GM12878 (cell line): ENCODE data around the gene PGR. TPM values are rescaled to one million over a fixed set of nuclear protein-coding genes. Genes with fewer than 3 reads are reported as not detected.

Source experiments
- ATAC-seq: fragments of 200-7000 bp; cut with Tn5 transposase; 3 replicates; pipeline ENCODE4 v1.9.1; 2020; ENCODE audit warnings: mild to moderate bottlenecking, moderate library complexity
- BruUV-seq: library from RNA; stranded (reverse); fragments of 400-500 nt; replicated peaks from 2 replicates; lab custom pipeline; 2021; lab: Mats Ljungman, UMichigan
- CTCF ChIA-PET: fragments of 300-600 bp; sonication (Branson Sonifier 250); formaldehyde crosslinking; extraction: SDS; loops from one replicate; lab custom pipeline; 2021; ENCODE audit warnings: inconsistent platforms; lab: Yijun Ruan, JAX
- POLR2A ChIA-PET: fragments of 350-600 bp; formaldehyde crosslinking; extraction: SDS; loops from one replicate; lab custom pipeline; 2021; ENCODE audit warnings: inconsistent platforms; lab: Charles Lee
- RAD21 ChIA-PET: fragments of 300-600 bp; sonication (Branson Sonifier 250); formaldehyde crosslinking; loops from one replicate; lab custom pipeline; 2023; ENCODE audit warnings: antibody characterized with exemption; ENCODE audit not compliant: unreplicated experiment; lab: Charles Lee
- SMC1A ChIA-PET: fragments of 300-600 bp; sonication (Branson Sonifier 250); formaldehyde crosslinking; loops from one replicate; lab custom pipeline; 2023; ENCODE audit not compliant: unreplicated experiment, uncharacterized antibody; lab: Charles Lee
- DNase-seq: peaks from one replicate; pipeline ENCODE4 v3.0.0-alpha.2; 2011; ENCODE audit warnings: low read depth, low spot score
- FAIRE-seq: peaks from 3 replicates; lab custom pipeline; 2011; peaks lifted over from hg19 to GRCh38; lab: Jason Lieb, UNC
- H2AFZ ChIP-seq: 2 replicates; pipeline ENCODE4 v1.6.0; 2011; ENCODE audit warnings: low read depth, low read length, control low read depth; ENCODE audit not compliant: control insufficient read depth
- H3K27ac ChIP-seq: 2 replicates; pipeline ENCODE4 v1.5.1; 2011; ENCODE audit warnings: control low read depth; ENCODE audit not compliant: control insufficient read depth, insufficient read depth
- H3K27me3 ChIP-seq, 2 experiments: replicated peaks in 1 of 2; 2 replicates each; pipeline versions ENCODE4 v1.6.0 to v1.6.1; 2011; ENCODE audit warnings: low read length in 1 of 2; ENCODE audit not compliant: control insufficient read depth in 2 of 2, insufficient read depth in 2 of 2
- H3K36me3 ChIP-seq, 2 experiments: 2 replicates each; pipeline ENCODE4 v1.5.1; 2011; ENCODE audit warnings: low read length in 1 of 2; ENCODE audit not compliant: control insufficient read depth in 2 of 2, insufficient read depth in 2 of 2
- H3K4me1 ChIP-seq: 2 replicates; pipeline ENCODE4 v1.6.1; 2011; ENCODE audit warnings: mild to moderate bottlenecking, low read length, moderate library complexity, mixed read lengths; ENCODE audit not compliant: control insufficient read depth, insufficient read depth
- H3K4me2 ChIP-seq: 2 replicates; pipeline ENCODE4 v1.6.0; 2011; ENCODE audit warnings: control low read depth; ENCODE audit not compliant: control insufficient read depth, insufficient read depth
- H3K4me3 ChIP-seq: fragments of 200-600 bp; sonication (generic); 2 replicates; pipeline ENCODE4 v1.5.1; 2016
- H3K79me2 ChIP-seq: 2 replicates; pipeline ENCODE4 v1.6.0; 2011; ENCODE audit warnings: low read length; ENCODE audit not compliant: control insufficient read depth, insufficient read depth
- H3K9ac ChIP-seq: 2 replicates; pipeline ENCODE4 v1.8.0; 2011; ENCODE audit warnings: low read length, control low read depth, mixed read lengths; ENCODE audit not compliant: control insufficient read depth, insufficient read depth
- H3K9me3 ChIP-seq: replicated peaks from 3 replicates; pipeline ENCODE4 v1.5.1; 2011; ENCODE audit warnings: mild to moderate bottlenecking, low read length; ENCODE audit not compliant: control insufficient read depth, insufficient read depth
- H4K20me1 ChIP-seq: 2 replicates; pipeline ENCODE4 v1.6.0; 2011; ENCODE audit not compliant: control insufficient read depth, insufficient read depth
- ATF2 ChIP-seq: IDR thresholded peaks from 2 replicates; pipeline ENCODE4 v1.6.1; 2012; ENCODE audit warnings: low read length, inconsistent platforms
- BCL11A ChIP-seq: IDR thresholded peaks from 2 replicates; pipeline ENCODE4 v1.6.1; 2011; ENCODE audit warnings: low read depth, low read length
- BHLHE40 ChIP-seq, 2 experiments: fragments of 450-650 bp in 1 of 2; IDR thresholded peaks; 2 replicates each; pipeline ENCODE4 v1.6.1; 2011 to 2017; ENCODE audit warnings: low read depth in 2 of 2, borderline replicate concordance in 1 of 2, improper control_type of control experiment in 1 of 2, low read length in 1 of 2, mild to moderate bottlenecking in 1 of 2
- CBFB ChIP-seq: IDR thresholded peaks from 2 replicates; pipeline ENCODE4 v1.6.1; 2016; ENCODE audit warnings: antibody characterized with exemption, low read depth
- CHD2 ChIP-seq: IDR thresholded peaks from 2 replicates; pipeline ENCODE4 v1.6.1; 2011; ENCODE audit warnings: low read depth, low read length, improper control_type of control experiment, borderline replicate concordance
- E2F4 ChIP-seq: IDR thresholded peaks from 2 replicates; pipeline ENCODE4 v1.6.1; 2012; ENCODE audit warnings: low read depth, low read length, improper control_type of control experiment
- E4F1 ChIP-seq: fragments of 450-650 bp; IDR thresholded peaks from 2 replicates; pipeline ENCODE4 v1.6.1; 2018; ENCODE audit warnings: borderline replicate concordance, mild to moderate bottlenecking; ENCODE audit not compliant: partially characterized antibody
- ESRRA ChIP-seq: IDR thresholded peaks from 2 replicates; pipeline ENCODE4 v1.6.1; 2012; ENCODE audit warnings: mild to moderate bottlenecking, low read length, improper control_type of control experiment
- EZH2 ChIP-seq: IDR thresholded peaks from 2 replicates; pipeline ENCODE4 v1.6.1; 2012; ENCODE audit warnings: low read depth, mild to moderate bottlenecking, control low read depth, inconsistent platforms, low read length, borderline replicate concordance; ENCODE audit not compliant: control insufficient read depth
- FOXM1 ChIP-seq: IDR thresholded peaks from 2 replicates; pipeline ENCODE4 v1.6.1; 2012; ENCODE audit warnings: low read depth, mild to moderate bottlenecking, inconsistent platforms, low read length, moderate library complexity
- JUNB ChIP-seq: IDR thresholded peaks from 2 replicates; pipeline ENCODE4 v1.6.1; 2016; ENCODE audit warnings: antibody characterized with exemption, mild to moderate bottlenecking
- KLF5 ChIP-seq: fragments of 450-650 bp; IDR thresholded peaks from 2 replicates; pipeline ENCODE4 v1.6.1; 2014; ENCODE audit warnings: mild to moderate bottlenecking; ENCODE audit not compliant: partially characterized antibody
- MEF2A ChIP-seq: IDR thresholded peaks from 2 replicates; pipeline ENCODE4 v1.6.1; 2011; ENCODE audit warnings: low read depth, mild to moderate bottlenecking, low read length, moderate library complexity; ENCODE audit not compliant: insufficient read depth
- SMAD1 ChIP-seq: fragments of 450-650 bp; IDR thresholded peaks from 2 replicates; pipeline ENCODE4 v1.6.1; 2018; ENCODE audit warnings: mild to moderate bottlenecking, low read depth; ENCODE audit not compliant: partially characterized antibody
- STAT3 ChIP-seq: IDR thresholded peaks from 2 replicates; pipeline ENCODE4 v1.6.1; 2011; ENCODE audit warnings: low read depth, low read length, improper control_type of control experiment
- TCF3 ChIP-seq: IDR thresholded peaks from 2 replicates; pipeline ENCODE4 v1.6.1; 2012; ENCODE audit warnings: low read depth, mild to moderate bottlenecking, low read length, borderline replicate concordance; ENCODE audit not compliant: insufficient read depth
- YBX1 ChIP-seq: fragments of 450-650 bp; IDR thresholded peaks from 2 replicates; pipeline ENCODE4 v1.6.1; 2016; ENCODE audit warnings: antibody characterized with exemption
- WGBS: methylation state at CpG from one replicate; pipeline ENCODE4 v1.1.6; 2016; ENCODE audit warnings: low lambda C conversion rate; ENCODE audit not compliant: insufficient replicate concordance, insufficient coverage; ENCODE audit errors: missing lambda C conversion rate; 5-methylcytosine and 5-hydroxymethylcytosine counted together
- in situ Hi-C: fragments of 300-500 bp; cut with MboI; formaldehyde crosslinking; loops from 9 replicates; pipeline ENCODE4 v1.14.3; 2018; ENCODE audit warnings: mixed read lengths
- intact Hi-C: fragments of 100-400 bp; cut with micrococcal nuclease; formaldehyde crosslinking; loops from one replicate; pipeline ENCODE4 v1.14.2; 2022; ENCODE audit not compliant: unreplicated experiment
- polyA plus RNA-seq, 11 experiments: library from polyadenylated mRNA; depleted of rRNA in 4 of 11; unstranded in 6 of 11; stranded (reverse) in 5 of 11; fragments of >200 nt; fragmentation: Nextera tagmentation in 4 of 11; fragmentation: Illumina TruSeq in 1 of 11; extraction: Ambion mirVana in 4 of 11; extraction: Trizol in 1 of 11; gene quantifications; 1 replicate in 1 of 11; 2 replicates in 10 of 11; pipeline versions ENCODE4 v1.2.1 to v1.2.3, GENCODE V29; 2011 to 2016; ENCODE audit warnings: inconsistent platforms in 2 of 11, missing spikeins in 2 of 11, low read depth in 1 of 11
- total RNA-seq, 4 experiments: library from RNA; depleted of rRNA in 3 of 4; stranded (reverse); fragments of >200 nt in 3 of 4; fragmentation: Illumina TruSeq in 1 of 4; extraction: Trizol in 1 of 4; gene quantifications; 2 replicates each; pipeline versions ENCODE4 v1.2.1 to v1.2.3, GENCODE V29; 2013 to 2021

Gene PGR
- total and polyA plus RNA-seq, 10 of the 15 experiments (the other 5 are each of a cell fraction or from before 2014, with no cell fraction given) = 0.01 TPM; not detected in 9

- no TSS peak for BruUV-seq
- Histone ChIP-seq H3K79me2 (no peaks in the 10 kb centered on the region), H3K9ac (no peak overlapping the region), H3K36me3 (no peaks in the 10 kb centered on the region), H4K20me1 (no peaks in the 10 kb centered on the region), H3K27ac (no peak overlapping the region), H2AFZ (no peak overlapping the region), H3K9me3 (no peaks in the 10 kb centered on the region; the same call in 2 of the 3 replicates), H3K27me3 (peaks cover 5 to 28% of the 10 kb centered on the region in 2 experiments; a peak in 3 of 4 replicates), H3K4me1 (no peaks in the 10 kb centered on the region), H3K4me2 (no peak overlapping the region), H3K4me3 (no peak overlapping the region)
- ChIA-PET POLR2A (no interaction called here), CTCF (interaction anchor here (0.6 kb wide), 1 partner anchor 436 kb away, joined by 3 read pairs; no protein-coding TSS in a partner anchor), RAD21 (no interaction called here), SMC1A (no interaction called here)
- ATAC-seq (no peak), FAIRE-seq (no peak), DNase-seq (no peak)
- in situ Hi-C loops (no loop called here), intact Hi-C loops (no loop called here)
- 29% methylated on average over 36 of the region's 38 CpGs for WGBS
- TF ChIP-seq ATF2 (no peak), CBFB (no peak), BHLHE40 (IDR thresholded peaks at IDR 0.05; ENCODE audit: borderline replicate concordance in 1 of 2, low read depth in 2 of 2, low read length in 1 of 2) (no peak), ESRRA (no peak), FOXM1 (no peak), KLF5 (no peak), CHD2 (no peak), STAT3 (no peak), JUNB (no peak), YBX1 (no peak), MEF2A (no peak), EZH2 (no peak), E4F1 (no peak), BCL11A (no peak), E2F4 (no peak), SMAD1 (no peak), TCF3 (no peak)
Measured at GRCh38 chr11:101128571-101129202, 926 bp downstream of the PGR start.
